Stimulated activated CD4-positive, alpha-beta T cell treated with anti-CD3 and anti-CD28 coated beads, Interleukin-15, amount 100 ng/mL, for 48 hours (primary cell): ENCODE measurements around the gene UVRAG.
"Not testable (repeated sequence)": the region's sequence is repeated elsewhere in the genome, so short reads cannot be mapped to it uniquely, and the experiment has no call there.

Experiments
- DNase-seq, 2 donors: peaks; one replicate each; pipeline ENCODE4 v3.0.0-alpha.2; 2020; ENCODE audit warnings: low read depth in 2 of 2

Gene UVRAG

DNA sequence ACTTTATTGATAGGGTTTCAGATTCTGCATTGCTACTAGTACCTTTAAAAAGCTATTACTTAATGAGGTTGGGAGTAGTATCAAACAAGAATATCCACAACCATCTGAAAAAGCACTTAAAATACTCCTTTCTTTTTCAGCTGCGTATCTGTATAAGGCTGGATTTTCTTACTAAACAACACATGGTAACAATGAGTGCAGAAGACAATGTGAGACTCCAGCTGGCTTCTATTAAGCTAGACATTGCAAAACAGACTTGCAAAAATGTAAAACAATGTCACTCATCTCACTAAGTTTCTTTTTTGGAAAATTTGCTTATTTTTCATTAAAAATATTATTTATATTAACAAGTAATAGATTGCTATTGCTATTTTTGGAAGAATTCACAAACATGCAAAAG is 258.7 kb downstream of the UVRAG start:
- no peak for DNase-seq

DNA sequence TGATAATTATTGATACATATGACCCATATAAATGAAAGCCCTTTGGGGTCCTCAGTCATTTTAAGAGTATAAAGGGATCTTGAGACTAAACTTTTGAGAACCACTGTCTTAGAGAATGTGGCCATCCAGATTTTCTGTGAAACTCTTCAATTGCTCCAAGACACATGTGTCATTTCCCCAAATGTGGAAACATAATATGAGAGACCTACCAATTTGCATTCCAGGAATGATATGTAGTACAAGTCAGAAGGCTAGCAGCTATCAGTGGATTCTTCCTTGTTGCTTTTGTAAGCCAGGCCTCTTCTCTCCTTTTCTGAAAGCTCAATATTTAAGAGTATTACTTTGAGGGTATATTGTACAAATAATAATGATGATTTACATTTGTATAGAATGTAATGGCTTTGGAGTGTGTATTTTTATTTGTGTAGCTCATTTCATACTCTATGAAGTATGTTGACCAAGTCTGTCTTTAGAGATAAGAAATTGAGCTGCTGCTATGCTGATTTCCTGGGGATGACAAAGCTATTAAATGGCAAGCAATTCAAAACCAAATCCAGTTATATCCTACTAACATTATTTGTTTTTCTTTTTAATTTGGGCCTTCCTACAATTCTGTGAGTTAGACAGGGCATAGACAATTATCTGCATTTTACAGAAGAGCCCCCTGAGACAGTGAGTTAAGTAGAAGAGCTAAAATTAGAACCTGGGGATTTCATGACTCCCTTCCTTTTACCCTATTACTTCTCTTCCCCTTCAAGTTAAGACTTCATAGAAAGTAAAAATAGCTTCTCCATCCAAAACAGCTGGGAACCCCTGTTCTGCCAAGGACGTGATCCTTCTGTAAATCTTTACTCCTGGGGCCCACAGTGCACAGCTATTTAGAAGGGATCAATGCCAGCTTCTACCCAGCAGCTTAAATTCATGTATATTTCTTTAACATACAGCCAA is 259.4 kb downstream of the UVRAG start:
- DNase-seq: no peak

DNA sequence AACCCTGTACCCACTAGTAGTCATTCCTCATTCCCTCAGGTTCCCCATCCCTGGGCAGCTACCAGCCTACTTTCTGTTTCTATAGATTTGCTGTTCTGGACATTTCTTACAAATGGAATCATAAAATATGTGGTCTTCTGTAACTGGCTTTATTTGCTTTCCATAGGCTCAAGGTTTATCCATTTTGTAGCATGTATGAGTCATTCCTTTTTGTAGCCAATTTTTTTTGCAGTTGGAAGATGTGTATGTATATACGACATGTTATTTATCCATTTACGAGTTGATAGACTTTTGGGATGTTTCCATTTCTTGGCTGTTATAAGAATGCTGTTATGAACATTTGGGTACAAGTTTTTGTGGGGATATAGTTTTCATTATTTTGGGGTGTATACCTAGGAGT is 260.7 kb downstream of the UVRAG start:
- no peak for DNase-seq

DNA sequence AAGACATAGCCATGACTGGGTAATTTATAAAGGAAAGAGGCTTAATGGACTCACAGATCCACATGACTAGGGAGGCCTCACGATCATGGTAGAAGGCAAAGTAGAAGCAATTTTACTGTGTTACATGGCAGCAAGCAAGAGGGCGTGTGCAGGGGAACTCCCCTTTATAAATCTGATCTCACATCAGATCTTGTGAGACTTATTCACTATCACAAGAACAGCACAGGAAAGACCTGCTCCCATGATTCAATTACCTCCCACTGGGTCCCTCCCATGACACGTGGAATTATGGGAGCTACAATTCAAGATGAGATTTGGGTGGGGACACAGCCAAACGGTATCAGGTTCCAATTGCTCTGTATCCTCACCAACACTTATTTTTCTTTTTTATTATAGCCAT is 261.2 kb downstream of the UVRAG start:
- not testable (repeated sequence) for DNase-seq

DNA sequence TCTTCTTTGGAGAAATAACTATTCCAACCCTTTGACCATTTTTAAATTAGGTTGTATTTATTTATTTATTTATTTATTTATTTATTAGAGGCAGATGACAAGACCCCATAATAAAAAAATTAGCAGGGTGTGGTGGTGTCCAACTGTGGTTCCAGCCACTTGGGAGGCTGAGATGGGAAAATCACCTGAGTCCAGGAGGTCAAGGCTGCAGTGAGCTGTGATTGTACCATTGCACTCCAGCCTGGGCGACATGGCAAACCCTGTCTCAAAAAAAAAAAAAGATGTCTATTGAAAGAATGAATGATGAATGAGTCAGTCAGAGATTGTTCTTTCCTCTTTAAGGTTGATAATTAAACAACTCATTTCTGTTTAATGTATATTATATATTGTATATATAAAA is 261.7 kb downstream of the UVRAG start:
- DNase-seq: no peak

DNA sequence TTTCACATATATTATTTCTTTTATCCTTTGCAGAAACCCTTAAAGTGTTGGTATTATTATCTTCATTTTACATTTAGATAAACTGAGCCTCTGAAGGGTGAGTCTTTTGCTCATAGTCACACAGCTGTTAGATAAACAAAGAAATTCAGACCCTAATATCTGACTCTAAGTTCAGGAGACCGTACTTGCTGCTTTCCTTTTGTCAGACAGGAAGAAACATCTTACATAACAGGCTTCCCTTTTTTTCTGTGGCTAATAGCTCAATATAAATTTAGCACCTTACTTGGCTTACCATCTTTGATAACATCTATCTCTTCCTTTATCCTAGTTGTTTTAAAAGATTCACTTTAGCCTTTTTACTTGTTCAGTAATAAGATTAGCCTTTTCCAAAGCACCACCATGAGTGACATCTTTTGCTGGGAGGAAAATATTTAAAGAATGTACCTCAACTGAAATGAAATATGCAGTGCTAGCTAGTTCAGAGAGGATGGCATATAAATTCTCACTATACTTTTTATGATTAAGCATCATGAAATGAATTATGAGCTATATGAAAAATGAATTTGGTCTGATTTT is 262.7 kb downstream of the UVRAG start:
- DNase-seq: no peak

DNA sequence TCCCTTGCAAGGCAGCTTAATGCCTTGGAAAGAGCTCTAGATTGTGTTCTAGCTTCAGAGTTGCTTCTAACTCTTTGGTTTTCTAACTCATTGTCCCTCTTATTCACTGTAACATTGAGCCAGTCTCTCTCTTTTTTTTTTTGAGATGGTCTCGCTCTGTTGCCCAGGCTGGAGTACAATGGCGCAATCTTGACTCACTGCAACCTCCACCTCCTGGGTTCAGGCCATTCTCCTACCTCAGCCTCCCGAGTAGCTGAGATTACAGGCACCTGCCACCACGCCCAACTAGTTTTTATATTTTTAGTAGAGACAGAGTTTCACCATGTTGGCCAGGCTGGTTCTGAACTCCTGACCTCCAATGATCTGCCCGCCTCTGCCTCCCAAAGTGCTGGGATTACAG is 266.1 kb downstream of the UVRAG start:
- DNase-seq: not testable (repeated sequence)

DNA sequence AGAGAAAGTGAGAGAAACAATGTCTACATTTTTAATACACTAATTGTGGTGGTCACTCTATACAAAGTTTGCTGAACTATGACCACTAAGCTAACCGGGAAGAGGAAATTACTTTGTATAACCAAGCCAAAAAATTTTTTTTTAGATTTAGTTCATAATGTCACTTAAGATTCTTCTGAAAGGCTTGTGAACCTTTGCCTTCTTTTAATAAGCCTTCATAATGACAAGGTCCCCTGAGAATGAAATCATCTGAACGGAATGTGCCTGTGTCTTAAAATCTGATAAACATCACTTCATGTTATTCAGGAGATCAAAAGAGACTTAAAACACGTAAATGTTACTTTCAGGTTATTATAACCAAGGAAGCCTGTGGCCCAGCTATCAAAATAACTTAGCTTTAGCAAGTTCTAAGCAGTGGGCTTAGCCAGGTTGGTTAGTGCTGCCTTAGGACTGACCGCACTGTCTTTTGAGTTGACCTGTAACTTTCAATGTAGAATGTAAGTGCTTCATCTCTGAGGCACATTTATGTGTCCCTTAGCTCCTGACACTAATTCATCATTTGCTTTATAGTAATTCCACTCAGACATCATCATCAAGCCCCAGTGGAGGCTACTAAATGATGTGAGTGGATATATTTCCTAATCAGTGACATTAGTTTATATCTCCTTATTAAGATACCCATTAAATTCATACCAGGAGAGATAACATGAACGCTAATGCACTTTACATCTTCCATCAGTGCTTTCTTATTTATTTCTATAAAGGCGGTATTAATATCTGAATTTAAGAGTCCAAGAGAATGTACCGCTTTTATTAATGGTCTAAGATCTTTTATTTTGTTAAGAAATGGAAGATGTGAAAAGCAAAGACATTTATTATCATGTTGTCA is 268.8 kb downstream of the UVRAG start:
- no peak for DNase-seq

DNA sequence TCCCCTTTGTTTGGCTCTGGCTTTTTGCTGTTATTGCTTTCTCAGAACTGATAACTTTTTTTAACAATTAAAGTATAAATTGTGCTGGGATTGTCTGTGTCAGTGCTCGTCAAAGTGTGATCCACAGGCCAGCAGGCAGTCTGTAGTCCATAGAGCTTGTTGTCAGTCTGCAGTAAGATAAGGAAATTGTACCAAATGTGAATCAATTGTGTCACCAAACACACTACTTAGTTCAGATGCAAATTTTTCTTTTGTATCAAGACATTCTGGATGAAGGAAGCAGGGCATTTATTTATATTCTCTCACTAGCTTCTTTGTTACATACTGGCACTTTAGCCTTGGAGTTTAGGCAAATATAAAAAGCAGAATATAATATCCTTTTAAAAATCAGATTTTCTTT is 270.3 kb downstream of the UVRAG start:
- no peak for DNase-seq

DNA sequence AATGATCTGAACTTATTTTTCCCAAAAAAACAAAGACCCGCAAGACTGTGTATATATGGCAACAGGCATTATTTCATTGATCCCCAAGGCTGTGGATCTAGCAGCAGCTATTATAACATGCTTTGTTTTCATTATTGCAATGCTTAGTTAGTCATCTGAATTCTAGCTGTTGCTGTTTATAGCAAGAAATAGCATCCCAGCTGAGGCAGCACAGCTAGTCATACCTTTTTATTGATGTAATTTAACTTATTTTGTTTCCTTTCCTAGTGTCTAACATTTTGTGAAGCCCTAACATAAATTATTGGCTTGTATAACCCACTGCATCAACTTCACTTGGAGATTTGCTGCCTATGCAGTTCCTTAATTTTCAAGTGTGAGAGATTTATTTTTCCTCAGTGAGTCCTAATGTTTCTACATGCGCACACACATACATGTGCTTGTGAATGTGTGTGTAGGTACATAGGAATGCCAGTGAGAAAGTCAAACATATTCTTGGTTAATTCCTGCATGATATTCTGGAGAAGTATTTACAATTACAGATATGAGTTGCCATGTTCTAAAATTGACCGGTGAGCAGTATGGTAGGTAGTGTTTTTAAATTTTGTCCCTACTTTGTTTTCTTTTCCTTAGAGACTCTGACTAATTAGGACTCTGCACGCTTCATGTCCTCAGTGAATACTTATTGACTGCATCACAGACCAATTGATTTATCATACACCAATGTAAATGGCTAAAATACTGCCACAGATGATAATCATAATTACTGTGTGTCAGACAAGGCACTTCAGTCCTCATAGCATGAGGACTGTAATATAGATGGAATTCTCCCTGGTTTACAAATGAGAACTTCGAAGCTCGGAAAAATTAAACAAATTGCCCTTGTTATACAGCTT is 272.0 kb downstream of the UVRAG start:
- no peak for DNase-seq

DNA sequence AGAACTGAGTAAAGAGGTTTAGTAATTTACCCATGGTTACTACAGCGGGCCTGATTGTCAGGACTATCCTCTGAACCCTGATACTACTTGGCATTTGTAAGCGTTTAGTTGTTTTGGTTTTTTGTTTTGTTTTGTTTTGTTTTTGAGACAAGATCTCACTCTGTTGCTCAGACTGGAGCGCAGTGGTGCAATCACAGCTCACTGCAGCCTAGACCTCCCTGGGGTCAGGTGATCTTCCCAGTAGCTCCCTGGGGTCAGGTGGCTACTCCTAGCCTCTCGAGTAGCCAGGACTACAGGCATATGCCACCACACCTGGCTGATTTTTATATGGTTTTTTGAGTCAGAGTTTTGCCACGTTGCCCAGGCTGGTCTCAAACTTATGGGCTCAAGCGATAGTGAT is 272.7 kb downstream of the UVRAG start:
- no peak for DNase-seq

DNA sequence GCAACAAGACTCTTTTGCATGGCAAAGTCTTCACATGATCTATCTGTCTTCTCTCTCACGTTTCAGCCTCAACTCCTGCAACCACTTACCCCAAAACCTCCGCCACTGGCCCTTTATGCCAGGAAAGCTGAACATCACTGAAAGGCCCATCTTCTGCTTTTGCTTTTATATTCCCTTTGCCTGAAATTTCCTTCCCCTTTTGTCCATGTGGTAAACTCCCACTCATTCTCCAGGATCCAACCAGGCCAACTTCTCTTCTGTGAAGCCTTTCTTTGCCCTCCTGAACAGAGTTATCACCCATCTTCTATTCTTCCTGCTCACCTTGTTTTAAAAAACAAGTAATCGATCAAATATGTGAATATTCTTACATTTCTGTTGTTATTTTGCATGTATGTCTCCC is 273.5 kb downstream of the UVRAG start:
- DNase-seq: no peak

DNA sequence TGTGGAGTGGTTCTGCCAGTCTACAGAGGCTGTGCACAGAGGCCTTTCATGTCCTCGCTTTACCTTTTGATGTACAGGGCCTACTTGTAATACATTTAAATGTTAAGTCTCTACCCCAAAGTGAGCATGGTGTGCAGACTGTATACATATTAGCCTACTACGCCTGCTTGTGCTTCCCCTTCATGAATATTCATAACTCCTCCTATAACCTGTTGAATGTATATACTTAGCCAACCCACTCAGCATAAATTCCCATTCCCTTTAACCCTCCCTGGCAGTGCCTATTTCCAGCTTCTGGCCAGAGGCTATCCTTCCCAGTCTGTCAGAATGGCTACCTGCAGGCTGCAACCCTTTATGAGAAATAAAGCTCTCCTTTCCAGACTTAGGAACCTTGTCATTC is 275.2 kb downstream of the UVRAG start:
- no peak for DNase-seq

DNA sequence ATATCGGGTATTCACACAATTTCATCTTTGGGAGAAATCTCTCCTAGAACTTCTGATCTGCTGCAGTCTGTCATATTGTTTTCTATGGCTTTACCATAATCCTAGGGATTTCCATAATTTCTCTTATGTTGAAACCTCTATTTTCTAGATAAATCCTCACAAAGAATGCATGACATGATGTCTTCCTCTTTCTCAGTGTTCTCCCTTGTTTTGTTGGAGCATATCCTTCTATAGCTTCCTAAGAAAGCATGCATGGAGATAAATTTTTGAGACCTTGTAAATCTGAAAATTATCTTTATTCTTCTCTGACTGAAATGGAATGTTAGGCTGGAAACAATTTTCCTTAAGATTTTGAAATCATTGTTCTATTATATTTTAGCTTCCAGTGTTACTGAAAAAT is 275.8 kb downstream of the UVRAG start:
- DNase-seq: no peak

DNA sequence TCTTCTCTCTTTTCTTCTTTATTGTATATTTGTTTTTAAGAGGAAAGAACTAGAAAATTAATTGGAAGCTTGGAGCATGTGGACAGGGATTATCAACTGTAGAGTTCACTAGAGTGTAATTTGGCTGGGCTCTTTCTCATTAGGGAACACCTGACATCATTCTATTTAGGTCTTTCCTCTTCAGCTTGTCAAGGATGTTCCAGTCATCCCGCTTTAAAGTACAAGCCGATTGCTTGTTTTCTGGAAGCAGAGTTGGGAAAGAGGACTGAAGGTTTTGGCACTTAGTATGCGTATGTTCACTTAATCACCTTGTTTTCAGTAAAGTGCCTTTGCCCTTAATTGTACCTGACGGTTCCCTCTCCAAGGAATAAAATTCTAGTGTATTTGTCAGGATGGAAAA is 279.7 kb downstream of the UVRAG start:
- no peak for DNase-seq

DNA sequence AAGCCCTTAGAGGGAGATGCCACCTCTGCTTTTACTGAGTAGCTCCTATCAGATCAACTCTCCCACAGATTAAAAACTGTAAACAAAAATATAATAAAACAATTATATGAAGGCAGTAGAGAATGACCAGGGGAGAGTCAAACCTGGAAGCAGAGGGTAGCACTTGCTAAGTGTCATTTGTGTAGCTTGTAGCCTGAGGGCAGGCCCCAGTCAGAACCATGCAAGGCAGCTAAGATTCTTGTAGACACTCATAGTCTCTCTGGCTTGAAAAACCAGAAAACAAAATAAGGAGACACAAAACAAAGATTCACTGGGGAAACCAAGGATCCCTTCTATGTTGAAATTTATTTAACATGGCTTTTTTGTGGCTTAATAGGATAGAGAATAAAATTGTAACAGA is 280.9 kb downstream of the UVRAG start:
- no peak for DNase-seq

DNA sequence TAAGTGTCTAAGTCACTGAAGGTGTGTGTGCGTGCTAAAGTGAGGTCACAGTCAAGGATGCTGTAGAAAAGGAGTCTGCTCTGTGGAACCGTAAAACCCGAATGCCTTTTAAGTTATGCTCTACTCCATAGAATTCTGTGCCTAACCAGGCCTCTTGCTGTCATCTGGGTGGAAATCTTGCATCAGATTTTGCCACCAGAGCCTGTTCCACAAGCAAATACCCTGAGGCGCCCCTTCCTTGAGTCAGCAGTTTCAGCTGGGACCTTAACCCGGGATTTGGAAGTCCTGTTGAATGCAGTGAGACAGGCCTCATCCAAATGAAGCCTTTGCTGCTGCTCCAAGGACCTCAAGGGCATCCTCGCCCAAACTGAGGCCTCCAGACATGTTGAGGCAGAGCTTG is 281.5 kb downstream of the UVRAG start:
- no peak for DNase-seq

DNA sequence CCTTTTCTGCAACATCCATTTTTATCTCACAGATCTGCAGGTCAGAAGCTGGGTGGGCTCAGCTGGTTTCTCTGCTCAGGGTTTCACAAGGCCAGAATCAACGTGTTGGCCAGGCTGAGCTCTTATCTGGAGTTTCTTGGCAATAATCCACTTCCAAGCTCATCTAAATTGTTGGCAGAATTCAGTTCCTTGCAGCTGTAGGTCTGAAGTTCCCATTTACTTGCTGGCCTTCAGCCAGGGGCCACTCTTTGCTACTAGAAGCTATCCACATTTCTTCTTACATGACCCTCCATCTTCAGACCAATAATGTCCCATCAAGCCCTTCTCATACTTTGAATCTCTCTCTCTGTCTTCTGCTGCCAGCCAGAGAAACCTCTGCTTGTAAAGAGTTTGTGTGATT is 287.8 kb downstream of the UVRAG start:
- no peak for DNase-seq

DNA sequence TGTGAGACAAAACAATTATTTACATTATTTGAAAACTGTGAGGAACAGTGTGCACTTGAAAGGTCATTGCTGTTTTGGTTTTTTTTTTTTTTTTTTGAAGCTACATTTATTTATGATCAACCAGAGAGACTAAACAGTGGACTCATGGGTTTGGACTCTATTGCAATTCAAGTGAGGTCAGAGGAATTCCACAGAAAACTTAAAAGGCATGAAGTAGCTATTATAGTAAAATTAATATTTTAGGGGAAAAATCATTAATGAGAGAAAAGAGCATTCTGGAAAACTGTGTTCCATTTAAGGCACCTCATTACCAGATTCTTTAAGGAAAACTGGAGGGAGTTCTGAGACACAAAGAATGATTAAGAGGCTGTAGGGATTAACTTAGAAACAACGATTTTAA is 288.4 kb downstream of the UVRAG start:
- no peak for DNase-seq

DNA sequence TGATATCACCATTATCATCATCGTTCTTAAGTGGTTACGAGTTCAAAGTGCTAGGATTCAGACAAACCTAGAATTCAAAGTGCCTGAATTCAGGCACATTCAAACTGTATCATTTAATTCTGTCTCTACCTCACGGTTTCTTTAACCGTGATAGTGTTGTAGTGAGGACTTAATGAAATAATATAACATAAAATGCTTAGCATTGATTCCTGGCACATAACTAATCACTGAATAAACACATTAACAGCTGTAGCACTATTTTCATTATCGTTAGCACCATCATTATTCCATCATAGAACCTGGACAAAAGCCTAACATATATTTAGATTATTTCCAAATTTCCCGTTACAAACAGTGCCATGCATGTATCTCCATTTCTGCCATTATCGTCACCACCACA is 289.3 kb downstream of the UVRAG start:
- no peak for DNase-seq

DNA sequence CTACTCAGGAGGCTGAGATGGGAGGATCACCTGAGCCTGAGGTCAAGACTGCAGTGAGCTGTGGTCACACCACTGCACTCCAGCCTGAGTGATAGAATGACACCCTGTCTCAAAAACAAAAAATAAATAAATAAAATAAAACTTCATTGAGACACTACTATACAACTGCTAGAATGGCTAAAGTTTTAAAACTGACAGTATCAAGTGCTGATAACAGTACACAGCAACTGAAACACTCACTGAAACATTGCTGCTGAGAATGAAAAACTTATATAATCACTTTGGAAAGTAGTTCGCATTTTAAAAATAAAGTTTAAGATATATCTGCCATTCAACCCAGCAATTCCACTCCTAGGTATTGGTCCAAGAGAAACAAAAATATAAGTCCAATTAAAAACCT is 290.6 kb downstream of the UVRAG start:
- no peak for DNase-seq

DNA sequence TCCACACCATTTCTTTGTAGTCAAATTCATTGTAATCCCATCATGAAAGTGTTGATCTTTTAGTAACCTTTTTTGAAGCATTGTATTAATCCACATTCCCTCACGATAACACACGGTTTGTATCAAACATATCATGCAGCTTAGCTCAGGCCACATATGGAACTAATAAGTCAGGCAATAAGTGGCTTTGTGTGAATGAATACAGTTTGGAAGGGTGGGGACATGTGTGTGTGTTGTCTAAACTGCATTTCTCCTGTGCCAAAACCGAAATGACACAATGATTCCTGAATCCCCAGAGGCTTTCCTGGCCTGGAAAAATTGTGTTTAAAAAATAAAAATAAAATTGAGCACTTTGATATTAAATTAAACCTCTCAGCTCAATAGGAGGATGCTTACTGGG is 293.0 kb downstream of the UVRAG start:
- no peak for DNase-seq
